Measurements from ENCODE around the gene ZNF507.
"Not testable (repeated sequence)": the region's sequence is repeated elsewhere in the genome, so short reads cannot be mapped to it uniquely, and the experiment has no call there.

The ZNF507 gene

DNA sequence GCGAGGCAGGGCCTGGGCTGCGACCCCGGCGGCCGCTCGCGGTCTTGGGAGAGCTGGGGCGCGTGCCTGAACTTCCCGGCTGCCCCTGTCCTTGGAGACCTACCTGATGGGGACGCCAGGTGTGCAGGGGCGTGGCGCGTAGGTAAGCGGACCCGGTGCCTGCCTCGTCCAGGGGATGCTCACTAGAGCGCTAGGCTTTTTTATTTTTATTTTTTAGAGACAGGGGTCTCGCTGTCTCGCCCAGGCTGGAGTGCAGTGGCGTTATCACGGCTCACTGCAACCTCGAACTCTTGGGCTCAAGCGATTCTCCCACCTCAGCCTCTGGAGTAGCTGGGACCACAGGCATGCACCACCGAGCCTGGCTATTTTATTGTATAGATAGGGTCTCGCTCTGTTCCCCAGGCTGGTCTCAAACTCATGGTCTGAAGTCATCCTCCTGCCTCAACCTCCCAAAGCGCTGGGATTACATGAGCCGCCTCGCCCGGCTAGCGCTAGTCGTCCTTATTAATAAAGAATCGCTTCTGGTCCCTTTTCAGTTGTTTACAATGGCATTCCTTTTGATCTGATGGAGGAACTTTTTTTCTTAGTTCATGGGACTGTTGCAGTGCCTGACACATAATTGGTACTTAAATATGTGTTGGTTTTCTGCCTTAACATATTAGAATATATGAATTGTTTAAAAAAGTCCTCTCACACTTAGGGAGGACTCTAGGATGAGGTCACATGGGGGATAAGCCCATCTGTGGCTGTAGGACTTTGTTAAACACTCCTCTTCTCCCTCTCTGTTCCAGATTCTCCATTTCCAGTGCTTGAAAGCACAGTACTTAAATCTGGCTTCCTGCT lies 61.0 kb downstream of the ZNF507 start:
- DNase-seq (ENCODE audit: low read depth in 1 of 2, low spot score in 1 of 2): no peak

- no peak for DNase-seq (ENCODE audit: low read depth in 1 of 2, low spot score in 1 of 2)
These were observed 61.9 kb downstream of the ZNF507 start for GRCh38 chr19:32407004-32407992.

- no peak for DNase-seq (ENCODE audit: low read depth in 1 of 2, low spot score in 1 of 2)
These were observed 69.8 kb downstream of the ZNF507 start for GRCh38 chr19:32415246-32415645.

DNA sequence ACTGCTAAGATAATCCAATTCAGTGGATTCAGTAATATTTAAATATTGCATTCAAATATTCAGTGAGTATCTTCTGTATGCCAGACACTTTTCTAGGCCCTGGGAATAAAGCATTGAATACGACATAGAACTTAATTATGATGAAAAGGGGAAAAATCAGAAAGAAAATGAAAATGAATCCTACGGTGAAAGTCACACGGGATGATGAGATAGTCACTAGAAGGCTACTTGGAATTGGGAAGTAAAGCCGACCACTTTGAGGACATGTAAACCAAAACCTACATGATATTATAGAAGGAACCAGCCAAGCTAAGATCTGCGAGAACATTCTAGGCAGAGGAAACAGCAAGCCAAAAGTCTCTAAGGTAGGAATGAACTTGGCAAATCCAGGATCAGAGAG lies 70.3 kb downstream of the ZNF507 start:
- no peak for DNase-seq (ENCODE audit: low read depth in 1 of 2, low spot score in 1 of 2)

DNA sequence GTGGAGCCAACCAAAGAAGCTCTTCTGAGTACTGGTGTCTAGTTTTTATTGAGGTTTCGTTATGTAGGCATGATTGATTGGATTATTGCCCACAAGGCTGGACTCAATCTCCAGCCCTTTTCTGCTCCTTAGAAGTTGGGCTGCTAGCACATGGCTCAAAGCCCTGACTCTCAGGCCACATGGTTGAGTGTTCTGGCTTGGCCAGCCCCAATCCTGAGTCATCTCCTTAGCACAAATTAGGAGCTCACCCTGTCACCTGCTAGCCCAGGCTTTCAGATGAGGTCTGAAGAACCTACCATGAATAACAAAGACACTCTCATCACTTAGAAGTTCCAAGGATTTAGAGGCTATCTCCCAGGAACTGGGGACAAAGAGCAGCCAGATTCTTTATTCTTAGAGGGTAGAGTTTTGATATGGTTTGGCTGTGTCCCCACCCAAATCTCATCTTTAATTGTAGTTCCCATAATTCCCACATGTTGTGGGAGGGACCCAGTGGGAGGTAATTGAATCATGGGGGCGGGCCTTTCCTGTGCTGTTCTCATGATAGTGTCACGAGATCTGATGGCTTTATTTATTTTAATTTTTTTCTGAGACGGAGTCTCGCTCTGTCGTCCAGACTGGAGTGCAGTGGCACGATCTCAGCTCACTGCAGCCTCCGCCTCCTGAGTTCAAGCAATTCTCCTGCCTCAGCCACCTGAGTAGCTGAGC lies 71.5 kb downstream of the ZNF507 start:
- no peak for DNase-seq (ENCODE audit: low read depth in 1 of 2, low spot score in 1 of 2)

DNA sequence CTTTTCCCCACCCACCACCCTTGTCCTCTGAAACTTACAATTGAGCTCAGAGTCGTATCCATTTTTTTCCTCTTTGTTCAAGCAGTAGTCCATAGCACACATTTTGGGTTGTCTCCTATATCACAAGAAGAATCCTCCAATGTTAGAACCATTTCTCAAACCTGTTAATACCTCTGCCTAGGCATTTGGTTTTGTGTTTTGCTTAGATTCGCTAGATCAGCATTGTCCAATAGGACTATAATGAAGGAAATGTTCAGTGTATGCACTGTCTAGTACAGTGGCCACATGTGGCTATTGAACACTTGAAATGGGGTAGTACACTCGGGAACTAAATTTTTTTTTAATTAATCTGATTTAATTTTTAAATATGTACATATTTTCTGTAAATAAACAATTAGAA lies 72.7 kb downstream of the ZNF507 start:
- no peak for DNase-seq (ENCODE audit: low read depth in 1 of 2, low spot score in 1 of 2)

- no peak for DNase-seq (ENCODE audit: low read depth in 1 of 2, low spot score in 1 of 2)
These were observed 76.4 kb downstream of the ZNF507 start for GRCh38 chr19:32421589-32422361.

GRCh38 chr19:32422435-32422834 lies 77.0 kb downstream of the ZNF507 start:
- DNase-seq (ENCODE audit: low read depth in 1 of 2, low spot score in 1 of 2): no peak

DNA sequence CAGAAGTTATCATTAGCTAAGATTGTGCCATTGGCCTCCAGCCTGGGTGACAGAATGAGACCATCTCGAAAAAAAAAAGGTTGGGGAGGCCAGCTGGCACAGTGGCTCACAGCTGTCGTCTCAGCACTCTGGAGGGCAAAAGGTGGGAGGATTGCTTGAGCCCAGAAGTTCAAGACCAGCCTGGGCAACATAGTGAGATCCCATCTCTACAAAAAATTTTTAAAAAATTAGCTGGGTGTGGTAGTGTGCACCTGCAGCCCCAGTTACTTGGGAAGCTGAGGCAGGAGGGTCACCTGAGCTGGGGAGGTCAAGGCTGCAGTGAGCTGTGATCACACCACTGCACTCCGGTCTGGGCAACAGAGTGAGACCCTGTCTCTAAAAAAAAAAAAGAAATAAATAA lies 78.5 kb downstream of the ZNF507 start:
- not testable (repeated sequence) for DNase-seq (ENCODE audit: low read depth in 1 of 2, low spot score in 1 of 2)

DNA sequence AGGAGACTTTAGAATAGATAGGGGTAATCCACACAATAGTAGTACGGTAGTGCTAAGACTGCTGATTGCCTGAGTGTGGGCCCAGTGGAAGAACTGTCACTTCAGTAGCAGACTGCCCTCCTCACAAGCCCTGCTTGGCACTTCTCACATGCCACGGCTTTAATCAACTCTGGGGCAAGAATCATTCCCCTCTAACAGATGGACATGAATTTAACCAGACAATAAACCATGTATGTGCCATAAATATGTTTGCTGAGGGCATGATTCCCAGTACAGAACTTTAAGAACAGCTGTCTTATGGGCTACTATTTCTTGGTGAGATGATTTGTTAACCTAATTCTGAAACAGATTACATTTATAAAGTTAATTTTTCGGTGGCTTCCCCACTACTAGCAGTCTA lies 82.1 kb downstream of the ZNF507 start:
- no peak for DNase-seq (ENCODE audit: low read depth in 1 of 2, low spot score in 1 of 2)

GRCh38 chr19:32436692-32437091 lies 91.3 kb downstream of the ZNF507 start:
- no peak for DNase-seq (ENCODE audit: low read depth in 1 of 2, low spot score in 1 of 2)

DNA sequence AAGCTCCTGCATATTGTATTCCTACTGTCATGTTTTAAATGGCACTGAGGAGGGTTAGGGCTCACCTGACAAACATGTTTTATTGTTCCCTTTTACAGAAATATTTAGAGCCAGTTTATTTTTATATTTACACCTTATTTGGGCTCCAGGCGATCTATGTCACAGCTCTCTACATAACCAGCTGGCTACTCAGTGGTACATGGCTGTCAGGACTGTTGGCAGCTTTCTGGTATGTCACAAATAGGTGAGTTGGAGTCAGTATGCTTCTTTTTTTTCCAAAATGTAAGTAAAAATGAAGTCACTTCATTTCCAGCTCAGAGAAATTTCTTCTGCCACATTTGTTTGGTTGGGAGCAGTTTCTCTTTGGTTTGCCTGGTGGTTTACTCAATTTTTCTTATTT lies 91.7 kb downstream of the ZNF507 start:
- DNase-seq (ENCODE audit: low read depth in 1 of 2, low spot score in 1 of 2): no peak
